SHP77 (cell line): ENCODE results near the gene SMYD3.

ENCODE experiments used
- DNase-seq, 2 experiments: peaks; one replicate each; lab custom pipeline; 2025; lab: John Stamatoyannopoulos, UW

Gene SMYD3

DNA sequence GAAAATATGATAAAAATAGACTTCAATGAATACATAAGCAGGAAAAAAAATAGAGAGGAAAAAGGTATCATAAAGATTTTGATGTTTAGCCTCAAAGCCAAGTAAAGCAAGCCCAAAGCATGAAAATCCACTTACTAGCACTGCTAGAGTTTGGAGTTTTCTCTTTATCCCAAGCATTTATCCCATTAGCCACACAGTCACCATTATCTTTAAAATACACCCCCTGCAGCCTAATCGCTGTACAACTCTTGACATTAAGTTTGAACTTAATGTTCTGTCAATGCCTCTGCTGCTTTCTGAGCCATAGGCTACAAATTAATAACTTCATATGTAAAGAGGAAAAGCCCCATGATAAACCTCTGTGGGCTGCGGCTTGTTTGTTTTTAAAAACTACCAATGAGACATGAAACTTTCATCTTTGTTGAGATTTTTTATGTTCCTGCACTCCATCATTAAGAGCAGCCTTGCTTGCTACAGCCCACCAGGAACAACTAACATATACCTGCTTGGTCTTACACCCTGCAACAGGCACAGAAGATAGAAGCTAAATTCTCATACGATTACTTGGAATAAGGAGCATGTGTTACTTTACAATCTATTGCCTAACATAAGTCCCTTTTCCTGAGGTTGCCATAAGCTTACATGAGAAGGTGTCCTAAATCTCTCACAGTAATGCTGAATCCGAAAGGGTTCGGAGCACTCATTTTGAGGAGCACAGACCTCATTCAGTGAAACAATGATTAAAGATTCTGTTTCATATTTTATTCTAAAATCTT is 202.4 kb downstream of the SMYD3 start:
- no peak for DNase-seq

DNA sequence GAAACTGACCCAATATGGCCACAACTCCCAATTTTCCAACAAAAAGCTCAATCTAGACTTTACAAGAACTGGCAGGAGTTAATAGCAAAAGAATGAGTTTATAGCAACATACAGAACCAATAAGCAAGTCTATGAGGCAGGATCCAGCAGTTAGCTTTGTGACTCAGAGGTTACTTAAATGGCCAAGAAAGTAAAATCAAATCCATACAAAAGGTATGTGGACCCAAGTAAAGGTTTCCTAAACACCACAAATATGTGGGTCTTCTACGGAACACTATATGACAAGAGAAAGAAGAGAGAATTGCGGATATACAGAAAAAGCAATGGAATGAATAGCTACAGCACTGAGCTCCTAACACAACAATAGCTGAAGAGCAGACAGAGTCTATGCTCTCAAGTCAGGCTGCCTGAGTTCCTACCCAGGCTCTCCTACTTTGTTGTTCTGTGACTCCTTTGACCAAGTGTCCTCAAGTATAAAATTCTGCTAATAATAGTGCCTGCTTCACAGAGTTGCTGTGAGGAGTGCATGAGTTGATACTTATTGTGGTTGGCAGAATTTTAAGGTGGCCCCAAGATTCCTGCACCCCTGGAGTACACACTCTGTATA is 204.3 kb downstream of the SMYD3 start:
- DNase-seq: no peak

DNA sequence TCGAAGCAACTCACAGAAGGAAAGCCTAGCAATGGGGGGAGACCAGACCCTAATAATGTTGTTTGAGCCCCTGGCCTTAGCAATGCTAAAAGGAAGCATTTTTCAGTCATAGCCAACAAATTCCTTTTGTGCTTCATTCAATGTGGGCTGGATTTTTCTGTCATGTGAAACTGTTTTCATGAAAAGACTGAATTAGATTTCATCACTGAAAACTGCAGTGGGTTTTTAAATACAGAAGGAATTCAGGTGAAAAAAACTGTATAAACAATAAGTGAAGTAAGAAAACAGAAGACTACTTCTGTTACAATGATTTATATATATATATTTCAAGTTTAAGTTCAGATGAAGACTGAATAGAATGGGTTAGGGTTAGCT is 204.8 kb downstream of the SMYD3 start:
- no peak for DNase-seq

GRCh38 chr1:246301553-246302250 is 205.4 kb downstream of the SMYD3 start:
- DNase-seq: no peak

DNA sequence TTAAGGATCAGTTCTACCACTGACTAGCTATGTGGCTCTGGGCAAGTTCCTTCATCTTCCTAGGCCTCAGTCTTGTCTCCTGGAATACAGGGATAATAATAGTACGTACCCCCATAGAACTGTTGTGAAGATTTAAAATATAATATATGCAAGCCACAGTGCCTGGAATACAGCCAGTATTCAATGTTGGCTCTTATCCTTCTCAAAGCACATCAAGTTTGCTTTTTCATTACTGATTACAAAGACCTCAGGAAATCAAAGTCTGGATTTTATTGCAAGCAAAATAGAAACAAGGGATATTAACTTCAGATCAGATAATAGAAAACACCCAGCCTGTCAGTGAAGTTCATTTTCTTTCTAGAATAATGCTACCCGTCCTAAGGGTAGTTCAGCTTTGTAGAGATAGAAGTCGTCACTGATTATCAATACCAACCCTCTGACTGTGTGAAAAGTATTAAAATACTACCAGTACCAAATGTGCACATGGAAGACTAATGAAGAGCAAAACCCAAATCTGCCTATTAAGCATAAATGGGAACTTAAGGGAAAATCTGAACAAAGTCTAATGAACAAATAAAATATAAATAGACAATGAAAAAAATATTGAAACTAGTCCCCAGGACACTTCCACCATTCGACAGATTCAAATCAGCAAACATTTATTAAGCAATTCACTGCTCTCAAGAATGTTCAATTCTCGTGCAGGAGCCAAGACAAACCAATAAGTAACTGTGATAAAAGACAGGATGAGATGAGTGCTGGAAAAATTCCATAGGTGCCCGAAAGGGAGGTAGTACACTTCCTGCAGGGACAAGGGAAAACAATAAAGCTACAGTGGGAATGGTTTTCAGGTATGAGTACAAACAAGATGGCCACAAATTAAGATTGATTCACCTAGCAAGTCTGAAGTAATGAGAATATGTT is 206.2 kb downstream of the SMYD3 start:
- no peak for DNase-seq

GRCh38 chr1:246297279-246298265 is 209.5 kb downstream of the SMYD3 start:
- DNase-seq: no peak

- DNase-seq: no peak
These were observed 211.1 kb downstream of the SMYD3 start for GRCh38 chr1:246295968-246296367.

- no peak for DNase-seq
These were observed 211.7 kb downstream of the SMYD3 start for GRCh38 chr1:246295340-246295739.

- DNase-seq: no peak
These were observed 212.8 kb downstream of the SMYD3 start for GRCh38 chr1:246294263-246294662.

- DNase-seq: no peak
These were observed 213.5 kb downstream of the SMYD3 start for GRCh38 chr1:246293366-246294121.

DNA sequence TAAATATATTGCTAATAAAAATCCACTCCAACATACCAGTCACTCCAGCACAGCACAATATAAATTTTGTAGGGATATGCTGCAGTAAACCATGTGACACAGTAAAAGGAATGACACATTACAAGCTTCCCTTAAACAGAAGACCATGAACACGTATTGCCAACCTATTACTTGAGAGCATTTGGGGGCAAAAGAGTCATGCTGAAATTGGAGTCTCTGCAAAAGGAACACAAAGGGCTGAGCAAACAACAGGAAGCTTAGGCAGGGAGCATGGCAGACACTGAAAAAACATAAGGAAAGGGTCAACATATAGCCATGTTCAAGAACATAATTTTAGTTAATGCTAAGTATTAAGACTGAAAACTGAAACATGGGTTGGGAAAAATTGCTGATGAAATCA is 214.5 kb downstream of the SMYD3 start:
- peak in 1 of 2 experiments; percentile 18 for DNase-seq

DNA sequence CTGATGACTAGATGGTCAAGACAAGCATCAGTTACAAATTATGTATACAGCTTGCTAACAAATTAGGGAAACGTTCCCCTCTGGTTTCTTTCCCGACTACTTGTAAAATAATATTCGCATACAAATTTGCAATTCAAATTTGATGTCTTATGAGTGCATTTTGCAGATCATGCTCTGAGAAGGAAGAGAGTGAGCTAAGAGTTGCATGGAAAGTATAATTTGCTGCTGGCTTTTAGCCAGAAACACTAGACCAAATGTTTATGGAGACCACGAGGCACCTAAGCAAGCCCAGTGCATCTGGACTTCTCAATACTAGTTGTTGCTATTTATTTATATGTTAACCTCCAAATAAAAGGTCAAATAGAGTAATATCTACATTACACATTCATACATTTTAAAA is 216.0 kb downstream of the SMYD3 start:
- no peak for DNase-seq

GRCh38 chr1:246283771-246284410 is 223.2 kb downstream of the SMYD3 start:
- no peak for DNase-seq

DNA sequence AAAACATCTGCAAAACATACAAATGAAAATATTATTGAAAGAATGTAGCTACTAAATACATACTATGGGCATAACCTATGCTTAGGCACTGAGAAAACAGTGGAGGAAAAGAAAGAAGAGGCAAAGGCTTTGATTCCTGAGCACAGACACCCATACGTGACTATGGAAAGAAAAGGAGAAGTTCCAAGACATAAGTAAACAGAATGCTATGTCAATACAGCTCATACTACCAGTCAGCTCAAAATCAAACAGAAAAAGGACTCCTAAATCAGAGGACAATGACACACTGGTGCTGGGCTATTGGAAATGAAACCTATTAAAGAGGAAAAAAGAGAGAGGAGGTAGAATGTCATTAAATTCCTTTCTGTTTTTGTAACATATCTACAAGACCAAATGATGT is 225.4 kb downstream of the SMYD3 start:
- DNase-seq: peak in 1 of 2 experiments; percentile 22

DNA sequence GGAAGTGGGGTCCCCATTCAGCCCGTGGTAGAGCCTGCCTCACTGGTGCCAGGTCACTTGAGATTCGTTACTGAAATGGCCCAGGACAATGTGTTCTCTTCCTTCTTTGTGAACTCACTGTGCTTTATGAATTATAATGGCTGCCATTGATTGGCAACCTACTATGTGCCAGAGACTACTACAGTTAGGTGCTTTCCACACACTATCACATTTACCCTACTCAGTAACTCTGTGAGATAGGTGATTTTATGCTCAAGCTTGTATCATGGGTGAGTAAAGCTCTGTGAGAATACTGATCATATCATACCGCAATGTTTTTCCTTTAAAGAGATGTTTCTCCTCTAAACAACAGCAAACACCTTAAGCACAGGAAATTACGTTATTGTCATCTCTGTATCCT is 225.9 kb downstream of the SMYD3 start:
- no peak for DNase-seq

GRCh38 chr1:246280551-246280950 is 226.5 kb downstream of the SMYD3 start:
- DNase-seq: peak in 1 of 2 experiments; percentile 27

DNA sequence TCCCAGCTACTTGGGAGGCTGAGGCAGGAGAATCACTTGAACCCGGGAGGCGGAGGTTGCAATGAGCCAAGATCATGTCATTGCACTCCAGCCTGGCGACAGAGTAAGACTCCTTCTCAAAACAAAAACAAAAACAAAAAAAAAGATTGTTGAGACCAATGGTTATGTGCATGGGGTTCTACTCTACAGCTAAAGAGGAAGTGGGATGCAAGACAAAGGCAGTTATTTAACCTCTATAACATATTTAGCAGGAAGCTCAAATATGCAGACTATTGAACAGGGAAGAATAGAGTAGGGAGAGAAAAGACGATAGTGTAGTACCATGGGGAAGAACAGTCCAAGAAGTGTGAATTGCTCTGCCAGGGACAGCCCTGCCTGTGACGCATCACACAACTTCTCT is 227.7 kb downstream of the SMYD3 start:
- DNase-seq: no peak

- DNase-seq: no peak
These were observed 228.7 kb downstream of the SMYD3 start for GRCh38 chr1:246278371-246278770.

GRCh38 chr1:246275036-246275435 is 232.0 kb downstream of the SMYD3 start:
- DNase-seq: no peak

- no peak for DNase-seq
These were observed 232.9 kb downstream of the SMYD3 start for GRCh38 chr1:246274186-246274585.
